BE2C (cell line): ENCODE measurements around the gene BTNL3.

Source experiments
- DNase-seq: peaks from one replicate; pipeline ENCODE4 v3.0.0-alpha.2; 2020
- H3K27me3 ChIP-seq: fragments of 250-450 bp; sonication (Bioruptor Pico); 2 replicates; pipeline ENCODE4 v1.5.1; 2020; ENCODE audit warnings: mild to moderate bottlenecking
- H3K36me3 ChIP-seq: fragments of 250-450 bp; sonication (Bioruptor Pico); 2 replicates; pipeline ENCODE4 v1.5.1; 2020; ENCODE audit warnings: mild to moderate bottlenecking
- H3K4me1 ChIP-seq: fragments of 250-450 bp; sonication (Bioruptor Pico); 2 replicates; pipeline ENCODE4 v1.5.1; 2020
- H3K4me3 ChIP-seq: 2 replicates; pipeline ENCODE4 v1.5.1; 2011; ENCODE audit warnings: low read depth, low read length
- H3K9me3 ChIP-seq: fragments of 250-450 bp; sonication (Bioruptor Pico); 2 replicates; pipeline ENCODE4 v1.5.1; 2020
- TF ChIP-seq, protein P1 (sequence below): IDR thresholded peaks from 2 replicates; pipeline ENCODE4 v1.5.1; 2012; ENCODE audit warnings: mild to moderate bottlenecking, low read depth, low read length

Gene BTNL3

GRCh38 chr5:180970875-180971274 is 17.8 kb upstream of the BTNL3 start:
- Histone ChIP-seq H3K4me3 (no peak overlapping the region), H3K27me3 (no peaks in the 10 kb centered on the region; the same call in 1 of the 2 replicates), H3K9me3 (no peaks in the 10 kb centered on the region), H3K36me3 (no peaks in the 10 kb centered on the region), H3K4me1 (no peaks in the 10 kb centered on the region)
- TF ChIP-seq, protein P1, sequence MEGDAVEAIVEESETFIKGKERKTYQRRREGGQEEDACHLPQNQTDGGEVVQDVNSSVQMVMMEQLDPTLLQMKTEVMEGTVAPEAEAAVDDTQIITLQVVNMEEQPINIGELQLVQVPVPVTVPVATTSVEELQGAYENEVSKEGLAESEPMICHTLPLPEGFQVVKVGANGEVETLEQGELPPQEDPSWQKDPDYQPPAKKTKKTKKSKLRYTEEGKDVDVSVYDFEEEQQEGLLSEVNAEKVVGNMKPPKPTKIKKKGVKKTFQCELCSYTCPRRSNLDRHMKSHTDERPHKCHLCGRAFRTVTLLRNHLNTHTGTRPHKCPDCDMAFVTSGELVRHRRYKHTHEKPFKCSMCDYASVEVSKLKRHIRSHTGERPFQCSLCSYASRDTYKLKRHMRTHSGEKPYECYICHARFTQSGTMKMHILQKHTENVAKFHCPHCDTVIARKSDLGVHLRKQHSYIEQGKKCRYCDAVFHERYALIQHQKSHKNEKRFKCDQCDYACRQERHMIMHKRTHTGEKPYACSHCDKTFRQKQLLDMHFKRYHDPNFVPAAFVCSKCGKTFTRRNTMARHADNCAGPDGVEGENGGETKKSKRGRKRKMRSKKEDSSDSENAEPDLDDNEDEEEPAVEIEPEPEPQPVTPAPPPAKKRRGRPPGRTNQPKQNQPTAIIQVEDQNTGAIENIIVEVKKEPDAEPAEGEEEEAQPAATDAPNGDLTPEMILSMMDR = no peak
- no peak for DNase-seq

DNA sequence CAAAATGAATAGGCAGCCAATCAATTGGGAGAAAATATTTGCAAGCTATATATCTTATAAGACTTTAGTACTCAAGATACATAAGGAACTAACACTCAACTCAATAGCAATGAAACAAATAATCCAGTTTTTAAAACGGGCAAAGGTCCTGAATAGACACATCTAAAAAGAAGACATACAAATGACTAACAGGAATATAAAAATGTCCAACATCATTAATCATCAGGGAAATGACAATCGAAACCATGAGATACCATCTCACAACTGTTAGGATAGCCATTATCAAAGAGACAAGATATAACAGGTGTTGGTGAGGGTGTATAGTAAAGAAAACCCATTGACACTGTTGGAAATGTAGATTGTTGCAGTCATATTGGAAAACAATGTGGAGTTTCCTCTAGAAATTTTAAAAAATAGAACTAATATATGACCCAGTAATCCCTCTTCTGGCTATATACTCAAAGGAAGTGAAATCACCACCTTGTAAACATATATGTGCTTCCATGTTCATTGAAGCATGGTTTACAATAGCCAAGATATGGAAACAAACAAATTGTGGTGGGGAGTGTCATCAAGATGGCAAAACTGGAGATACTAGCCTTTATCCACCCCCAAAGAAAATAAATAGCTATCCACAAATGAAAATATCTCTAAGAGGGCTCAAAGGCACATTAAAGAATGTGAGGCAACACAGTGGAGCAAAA is 13.9 kb upstream of the BTNL3 start:
- Histone ChIP-seq H3K36me3 (no peaks in the 10 kb centered on the region), H3K4me1 (no peaks in the 10 kb centered on the region), H3K9me3 (no peaks in the 10 kb centered on the region), H3K27me3 (peaks cover 10% of the 10 kb centered on the region), H3K4me3 (no peak overlapping the region)
- DNase-seq = no peak
- TF ChIP-seq, protein P1 = no peak

- Histone ChIP-seq H3K4me3 (no peak overlapping the region), H3K4me1 (no peaks in the 10 kb centered on the region), H3K27me3 (peaks cover 10% of the 10 kb centered on the region), H3K9me3 (no peaks in the 10 kb centered on the region), H3K36me3 (no peaks in the 10 kb centered on the region)
- TF ChIP-seq, protein P1 = no peak
- DNase-seq = no peak
Measured at GRCh38 chr5:180975338-180975737, 13.3 kb upstream of the BTNL3 start.

DNA sequence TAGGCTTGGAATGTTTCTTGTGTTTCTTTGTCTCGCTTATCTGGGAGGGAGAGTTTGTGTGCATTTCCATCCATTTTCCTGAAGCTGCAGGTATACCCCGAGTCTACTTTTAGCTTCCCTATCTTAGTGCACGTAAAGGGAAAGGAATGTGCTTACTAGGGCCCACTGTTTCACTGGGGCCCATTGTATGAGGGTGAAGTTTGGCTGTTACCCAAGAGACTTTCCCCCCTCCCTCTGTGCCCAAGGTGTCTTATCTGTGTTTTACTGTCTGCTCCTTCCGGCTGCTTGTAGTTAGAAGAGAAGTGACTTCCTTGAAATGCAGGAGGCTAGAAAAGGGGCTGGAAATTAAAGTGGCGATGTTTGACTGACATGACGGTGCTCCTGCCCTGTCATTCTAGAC is 12.1 kb upstream of the BTNL3 start:
- no peak for DNase-seq
- H3K36me3 ChIP-seq = no peaks in the 10 kb centered on the region
- H3K9me3 ChIP-seq = no peaks in the 10 kb centered on the region
- peaks cover 21% of the 10 kb centered on the region for H3K27me3 ChIP-seq
- no peak overlapping the region for H3K4me3 ChIP-seq
- TF ChIP-seq, protein P1 = no peak
- H3K4me1 ChIP-seq = no peaks in the 10 kb centered on the region

- no peak for DNase-seq
- no peaks in the 10 kb centered on the region for H3K4me1 ChIP-seq
- no peaks in the 10 kb centered on the region for H3K36me3 ChIP-seq
- H3K4me3 ChIP-seq = no peak overlapping the region
- H3K9me3 ChIP-seq = no peaks in the 10 kb centered on the region
- peaks cover 23% of the 10 kb centered on the region for H3K27me3 ChIP-seq
- TF ChIP-seq, protein P1 = no peak
Measured at GRCh38 chr5:180977852-180978251, 10.8 kb upstream of the BTNL3 start.

DNA sequence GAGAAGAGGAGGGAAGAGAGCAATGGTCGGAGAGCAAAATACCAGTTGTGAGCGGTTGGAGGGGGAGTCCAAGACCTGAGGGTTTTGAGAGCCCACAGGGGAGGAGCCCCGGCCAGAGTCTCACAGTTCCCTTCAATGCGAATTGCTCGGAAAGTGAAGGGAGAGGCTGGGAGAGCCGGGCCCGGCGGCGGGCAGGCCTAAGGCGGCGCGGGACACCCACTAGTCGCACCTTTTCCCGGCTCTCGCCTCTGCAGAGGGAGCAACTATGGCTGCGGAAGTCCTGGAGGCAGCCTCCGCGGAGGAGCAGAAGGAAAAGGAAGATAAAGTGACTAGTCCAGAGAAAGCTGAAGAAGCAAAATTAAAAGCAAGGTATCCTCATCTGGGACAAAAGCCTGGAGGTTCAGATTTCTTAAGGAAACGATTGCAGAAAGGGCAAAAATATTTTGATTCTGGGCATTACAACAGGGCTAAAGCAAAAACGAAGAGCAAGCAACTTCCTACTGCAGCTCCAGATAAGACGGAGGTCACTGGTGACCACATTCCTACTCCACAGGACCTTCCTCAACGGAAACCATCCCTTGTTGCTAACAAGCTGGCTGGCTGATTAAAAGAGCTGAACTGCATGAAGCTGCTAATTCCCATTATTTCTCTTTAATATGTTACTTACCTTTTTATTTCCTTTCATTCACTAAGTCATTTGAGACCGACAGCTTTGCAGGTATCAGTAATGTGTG is 6.5 kb upstream of the BTNL3 start:
- no peak for DNase-seq
- TF ChIP-seq, protein P1 = no peak
- Histone ChIP-seq H3K27me3 (peaks cover 23% of the 10 kb centered on the region), H3K9me3 (no peaks in the 10 kb centered on the region), H3K4me1 (no peaks in the 10 kb centered on the region), H3K36me3 (no peaks in the 10 kb centered on the region), H3K4me3 (no peak overlapping the region)
